ENCODE data around the gene PRKCZ. TPM values are rescaled to one million over a fixed set of nuclear protein-coding genes. Genes with fewer than 3 reads are reported as not detected.

The PRKCZ gene
- total and polyA plus RNA-seq, 2 of the 4 experiments (the other 2 are of a cell fraction), result 2.0 to 3.5 TPM

DNA sequence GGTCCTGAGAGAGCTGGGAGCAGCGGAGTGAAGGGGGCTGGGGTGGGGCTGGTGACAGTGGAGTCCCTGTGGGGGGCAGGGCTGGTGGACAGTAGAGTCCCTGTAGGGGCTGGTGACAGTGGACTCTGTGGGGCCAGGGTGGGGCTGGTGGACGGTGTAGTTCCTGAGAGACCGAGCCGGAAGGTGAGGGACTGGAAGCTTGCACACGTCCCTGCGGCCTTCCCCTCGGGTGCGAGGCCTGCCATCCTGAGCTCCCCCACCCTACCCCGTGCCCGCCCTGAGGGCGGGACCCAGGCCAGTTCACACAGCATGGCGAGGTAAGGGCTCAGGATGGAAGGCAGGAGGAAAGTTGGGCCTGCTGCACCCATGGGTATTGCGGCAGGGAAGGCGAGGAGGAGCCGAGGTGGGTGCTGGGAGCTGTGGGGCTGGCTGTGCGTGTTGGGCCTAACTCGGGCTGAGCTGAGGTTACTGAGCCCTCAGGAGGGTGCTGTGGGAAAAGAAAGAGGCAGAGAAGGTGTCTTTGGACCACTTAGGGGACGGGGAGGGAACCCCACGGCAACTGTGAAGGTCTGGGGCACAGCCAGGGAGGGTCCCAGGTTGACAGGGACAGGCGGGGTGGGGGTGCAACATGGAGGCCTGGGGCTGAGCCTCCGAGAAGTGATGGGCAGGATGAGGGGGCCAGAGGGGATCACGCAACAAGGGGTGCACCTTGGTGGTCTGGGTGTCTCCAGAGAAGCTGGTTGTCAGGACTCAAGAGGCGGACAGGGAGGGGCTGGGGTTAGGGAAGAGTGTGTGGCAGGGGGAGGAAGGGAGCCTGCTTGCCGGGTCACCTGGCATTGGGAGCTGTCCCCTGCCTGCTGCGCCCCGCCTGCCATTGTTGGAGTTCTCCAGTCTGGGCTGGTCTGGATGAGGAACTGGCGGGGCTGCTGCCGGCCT, 60.8 kb downstream of the PRKCZ start (continued):
- TF ChIP-seq CHD1 (IDR thresholded peaks at IDR 0.05; ENCODE audit: low read depth, low read length), result no peak

DNA sequence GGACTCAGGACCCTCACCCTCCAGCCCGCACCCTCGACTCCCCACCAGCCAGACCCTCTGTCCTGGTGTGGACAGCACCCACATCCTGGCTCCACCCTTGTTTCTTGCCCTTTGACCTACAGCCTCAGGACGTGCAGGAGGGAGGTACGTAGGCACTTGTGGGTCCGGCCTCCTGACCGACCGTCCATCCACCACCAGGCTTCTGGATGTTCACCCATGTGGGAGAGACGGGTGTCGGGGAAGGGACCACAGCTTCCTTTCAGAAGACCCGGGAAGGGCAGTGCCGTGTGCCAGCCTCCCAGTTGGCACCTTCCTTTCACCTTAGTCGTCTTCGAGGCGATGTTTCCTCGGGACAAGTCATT, 61.4 kb downstream of the PRKCZ start:
- Histone ChIP-seq H2AFZ (replicated peaks; ENCODE audit: low read length, poor library complexity) (no peak overlapping the region), H4K20me1 (ENCODE audit: insufficient read depth, low read length) (no peaks in the 10 kb centered on the region), H2AK5ac (ENCODE audit: low read depth, low read length) (no peak overlapping the region), H3K14ac (replicated peaks; ENCODE audit: low read depth, low read length) (no peak overlapping the region), H3K4me2 (ENCODE audit: low read depth, low read length) (no peak overlapping the region), H3K4me3 (ENCODE audit: insufficient read depth, low read depth, low read length) (no peak overlapping the region), H3K27me3 (ENCODE audit: control insufficient read depth, insufficient read depth, low read length) (peaks cover 21% of the 10 kb centered on the region; the same call in 1 of the 2 replicates), H3K18ac (ENCODE audit: low read depth, low read length) (no peak overlapping the region), H3K9ac (ENCODE audit: low read depth, low read length) (no peak overlapping the region), H3K56ac (ENCODE audit: extremely low read depth, insufficient read depth, low read length) (no peak overlapping the region), H3K4me1 (ENCODE audit: control insufficient read depth, insufficient read depth, low read length) (peaks cover 1% of the 10 kb centered on the region; the same call in 1 of the 2 replicates), H2BK15ac (ENCODE audit: low read depth, low read length) (no peak overlapping the region), H3K27ac (ENCODE audit: insufficient read depth, low read length) (no peak overlapping the region), H3K9me3 (ENCODE audit: control insufficient read depth, insufficient read depth, low read length) (no peaks in the 10 kb centered on the region), H3K9me1 (ENCODE audit: insufficient read depth, low read length) (no peaks in the 10 kb centered on the region), H4K5ac (ENCODE audit: low read depth, low read length) (no peak overlapping the region), H2BK120ac (ENCODE audit: low read depth, low read length) (no peak overlapping the region), H2AK9ac (replicated peaks; ENCODE audit: low read depth, low read length, poor library complexity) (no peak overlapping the region), H4K91ac (ENCODE audit: insufficient read depth, low read depth, low read length) (no peak overlapping the region), H3K36me3 (ENCODE audit: control insufficient read depth, insufficient read depth, low read length) (no peaks in the 10 kb centered on the region), H2BK5ac (ENCODE audit: low read depth, low read length, poor library complexity, severe bottlenecking) (no peak overlapping the region), H2BK20ac (ENCODE audit: low read depth, low read length) (no peak overlapping the region), H3K79me1 (ENCODE audit: low read depth in 1 of 2, low read length in 2 of 2) (no peaks in the 10 kb centered on the region), H3K23ac (ENCODE audit: low read depth, low read length) (no peak overlapping the region), H3K4ac (ENCODE audit: low read depth, low read length) (no peak overlapping the region), H4K8ac (ENCODE audit: low read depth in 2 of 2, low read length in 2 of 2) (no peak overlapping the region)
- DNase-seq (no peak), ATAC-seq (ENCODE audit: low read depth) (no peak)
- dilution Hi-C loops (cut with HindIII; ENCODE audit: low sequenced_read_pairs, unreplicated experiment) (no loop called here), in situ Hi-C loops (cut with MboI; ENCODE audit: low sequenced_read_pairs) (no loop called here), intact Hi-C loops (cut with micrococcal nuclease) (no loop called here)
- no TSS peak for BruUV-seq (replicated peaks)
- ChIA-PET POLR2A (ENCODE audit: unreplicated experiment) (no interaction called here), CTCF (no interaction called here)
- 90% methylated on average over 9 of the region's 15 CpGs; no CpG with 5 or more reads in 1 of the 2 experiments for WGBS, 2 experiments (ENCODE audit: extremely low coverage in 2 of 2, insufficient read length in 1 of 2)
- TF ChIP-seq, protein P1, sequence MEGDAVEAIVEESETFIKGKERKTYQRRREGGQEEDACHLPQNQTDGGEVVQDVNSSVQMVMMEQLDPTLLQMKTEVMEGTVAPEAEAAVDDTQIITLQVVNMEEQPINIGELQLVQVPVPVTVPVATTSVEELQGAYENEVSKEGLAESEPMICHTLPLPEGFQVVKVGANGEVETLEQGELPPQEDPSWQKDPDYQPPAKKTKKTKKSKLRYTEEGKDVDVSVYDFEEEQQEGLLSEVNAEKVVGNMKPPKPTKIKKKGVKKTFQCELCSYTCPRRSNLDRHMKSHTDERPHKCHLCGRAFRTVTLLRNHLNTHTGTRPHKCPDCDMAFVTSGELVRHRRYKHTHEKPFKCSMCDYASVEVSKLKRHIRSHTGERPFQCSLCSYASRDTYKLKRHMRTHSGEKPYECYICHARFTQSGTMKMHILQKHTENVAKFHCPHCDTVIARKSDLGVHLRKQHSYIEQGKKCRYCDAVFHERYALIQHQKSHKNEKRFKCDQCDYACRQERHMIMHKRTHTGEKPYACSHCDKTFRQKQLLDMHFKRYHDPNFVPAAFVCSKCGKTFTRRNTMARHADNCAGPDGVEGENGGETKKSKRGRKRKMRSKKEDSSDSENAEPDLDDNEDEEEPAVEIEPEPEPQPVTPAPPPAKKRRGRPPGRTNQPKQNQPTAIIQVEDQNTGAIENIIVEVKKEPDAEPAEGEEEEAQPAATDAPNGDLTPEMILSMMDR (conservative IDR thresholded peaks at IDR 0.05; ENCODE audit: low read depth, low read length), result no peak
- TF ChIP-seq FOS (IDR thresholded peaks at IDR 0.05; ENCODE audit: low read depth, low read length) (no peak), SMC3 (IDR thresholded peaks at IDR 0.05; ENCODE audit: low read depth, low read length) (no peak), POLR2A (IDR thresholded peaks at IDR 0.05; ENCODE audit: low read depth, low read length) (no peak), MXI1 (IDR thresholded peaks at IDR 0.05; ENCODE audit: borderline replicate concordance, low read depth, low read length) (no peak), RCOR1 (IDR thresholded peaks at IDR 0.05; ENCODE audit: insufficient replicate concordance, low read length) (no peak), RFX5 (IDR thresholded peaks at IDR 0.05; ENCODE audit: low read depth, low read length) (no peak), MAZ (IDR thresholded peaks at IDR 0.05; ENCODE audit: borderline replicate concordance, low read depth, low read length) (no peak), CHD1 (IDR thresholded peaks at IDR 0.05; ENCODE audit: low read depth, low read length) (no peak), CEBPB (IDR thresholded peaks at IDR 0.05; ENCODE audit: low read depth, low read length) (no peak)
- TF ChIP-seq, protein P2, sequence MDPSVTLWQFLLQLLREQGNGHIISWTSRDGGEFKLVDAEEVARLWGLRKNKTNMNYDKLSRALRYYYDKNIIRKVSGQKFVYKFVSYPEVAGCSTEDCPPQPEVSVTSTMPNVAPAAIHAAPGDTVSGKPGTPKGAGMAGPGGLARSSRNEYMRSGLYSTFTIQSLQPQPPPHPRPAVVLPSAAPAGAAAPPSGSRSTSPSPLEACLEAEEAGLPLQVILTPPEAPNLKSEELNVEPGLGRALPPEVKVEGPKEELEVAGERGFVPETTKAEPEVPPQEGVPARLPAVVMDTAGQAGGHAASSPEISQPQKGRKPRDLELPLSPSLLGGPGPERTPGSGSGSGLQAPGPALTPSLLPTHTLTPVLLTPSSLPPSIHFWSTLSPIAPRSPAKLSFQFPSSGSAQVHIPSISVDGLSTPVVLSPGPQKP (IDR thresholded peaks at IDR 0.05; ENCODE audit: borderline replicate concordance, low read depth, low read length), result no peak
- TF ChIP-seq, protein P3, sequence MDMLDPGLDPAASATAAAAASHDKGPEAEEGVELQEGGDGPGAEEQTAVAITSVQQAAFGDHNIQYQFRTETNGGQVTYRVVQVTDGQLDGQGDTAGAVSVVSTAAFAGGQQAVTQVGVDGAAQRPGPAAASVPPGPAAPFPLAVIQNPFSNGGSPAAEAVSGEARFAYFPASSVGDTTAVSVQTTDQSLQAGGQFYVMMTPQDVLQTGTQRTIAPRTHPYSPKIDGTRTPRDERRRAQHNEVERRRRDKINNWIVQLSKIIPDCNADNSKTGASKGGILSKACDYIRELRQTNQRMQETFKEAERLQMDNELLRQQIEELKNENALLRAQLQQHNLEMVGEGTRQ (IDR thresholded peaks at IDR 0.05; ENCODE audit: low read depth, low read length), result no peak
